ENCODE results near the gene NLGN1. TPM values are rescaled to one million over a fixed set of nuclear protein-coding genes. Genes with fewer than 3 reads are reported as not detected.

The NLGN1 gene
- total and polyA plus RNA-seq, 2 of the 13 experiments (the other 11 are each of a cell fraction or from before 2014, with no cell fraction given): not detected

- TF ChIP-seq CSRNP1 (CRISPR knock-in tag; IDR thresholded peaks at IDR 0.05) (no peak), ZBTB46 (CRISPR knock-in tag; IDR thresholded peaks at IDR 0.05; ENCODE audit: borderline replicate concordance) (no peak), FOXO4 (CRISPR knock-in tag; conservative IDR thresholded peaks at IDR 0.05) (no peak), JUN (CRISPR knock-in tag; IDR thresholded peaks at IDR 0.05) (no peak), ZSCAN20 (CRISPR knock-in tag; IDR thresholded peaks at IDR 0.05; ENCODE audit: borderline replicate concordance) (no peak), MZF1 (CRISPR knock-in tag; IDR thresholded peaks at IDR 0.05; ENCODE audit: borderline replicate concordance) (no peak), NR3C1 (CRISPR knock-in tag; IDR thresholded peaks at IDR 0.05) (no peak), MED13 (CRISPR knock-in tag; IDR thresholded peaks at IDR 0.05) (no peak)
Measured at GRCh38 chr3:174122411-174122810, 724.9 kb downstream of the NLGN1 start (continued).
